ENCODE results near the gene RPL29. TPM values are rescaled to one million over a fixed set of nuclear protein-coding genes. Genes with fewer than 3 reads are reported as not detected.

RPL29 gene
- total and polyA plus RNA-seq, 2 of the 13 experiments (the other 11 are each of a cell fraction or from before 2014, with no cell fraction given), result 1,348 to 2,263 TPM

DNA sequence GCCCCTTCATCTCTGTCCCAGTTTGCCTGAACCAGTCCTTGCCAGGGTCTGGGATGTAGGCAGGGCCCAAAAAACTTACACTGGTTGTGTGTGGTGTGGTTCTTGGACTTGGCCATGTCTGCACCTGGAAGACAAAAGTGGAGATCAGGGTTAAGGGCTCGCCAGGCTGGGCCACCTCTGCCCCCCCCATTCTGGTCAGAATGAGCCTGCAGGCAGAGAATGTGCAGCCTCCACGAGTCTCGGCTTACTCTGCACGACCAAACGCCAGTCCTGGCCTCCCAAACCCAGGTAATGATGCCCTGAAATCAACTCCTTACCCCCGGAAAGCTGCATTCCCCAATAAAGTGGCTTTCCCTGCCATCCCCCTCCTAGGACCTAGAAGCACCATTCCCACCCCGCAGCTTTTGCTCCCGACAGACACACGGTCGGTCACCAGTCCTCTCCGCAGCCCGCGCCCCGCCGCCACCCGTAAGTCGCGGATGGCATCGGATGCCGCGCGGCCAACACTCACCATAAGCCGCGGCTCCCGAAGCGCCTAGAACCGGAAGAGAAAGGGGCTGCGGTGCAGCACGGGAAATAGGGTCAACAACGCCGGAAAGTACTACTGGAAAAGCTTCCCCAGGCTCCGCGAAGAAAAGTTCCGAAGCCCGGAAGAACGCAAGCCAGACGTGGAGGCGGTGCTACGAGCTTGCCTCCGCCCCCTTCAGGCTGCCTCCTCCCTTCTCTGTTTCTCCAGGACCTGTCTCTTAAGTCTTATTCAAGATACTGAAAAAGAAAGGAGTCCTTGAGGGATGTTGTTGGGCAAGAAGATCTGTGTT, at the start of gene RPL29 (continued):
- TF ChIP-seq, protein P1, sequence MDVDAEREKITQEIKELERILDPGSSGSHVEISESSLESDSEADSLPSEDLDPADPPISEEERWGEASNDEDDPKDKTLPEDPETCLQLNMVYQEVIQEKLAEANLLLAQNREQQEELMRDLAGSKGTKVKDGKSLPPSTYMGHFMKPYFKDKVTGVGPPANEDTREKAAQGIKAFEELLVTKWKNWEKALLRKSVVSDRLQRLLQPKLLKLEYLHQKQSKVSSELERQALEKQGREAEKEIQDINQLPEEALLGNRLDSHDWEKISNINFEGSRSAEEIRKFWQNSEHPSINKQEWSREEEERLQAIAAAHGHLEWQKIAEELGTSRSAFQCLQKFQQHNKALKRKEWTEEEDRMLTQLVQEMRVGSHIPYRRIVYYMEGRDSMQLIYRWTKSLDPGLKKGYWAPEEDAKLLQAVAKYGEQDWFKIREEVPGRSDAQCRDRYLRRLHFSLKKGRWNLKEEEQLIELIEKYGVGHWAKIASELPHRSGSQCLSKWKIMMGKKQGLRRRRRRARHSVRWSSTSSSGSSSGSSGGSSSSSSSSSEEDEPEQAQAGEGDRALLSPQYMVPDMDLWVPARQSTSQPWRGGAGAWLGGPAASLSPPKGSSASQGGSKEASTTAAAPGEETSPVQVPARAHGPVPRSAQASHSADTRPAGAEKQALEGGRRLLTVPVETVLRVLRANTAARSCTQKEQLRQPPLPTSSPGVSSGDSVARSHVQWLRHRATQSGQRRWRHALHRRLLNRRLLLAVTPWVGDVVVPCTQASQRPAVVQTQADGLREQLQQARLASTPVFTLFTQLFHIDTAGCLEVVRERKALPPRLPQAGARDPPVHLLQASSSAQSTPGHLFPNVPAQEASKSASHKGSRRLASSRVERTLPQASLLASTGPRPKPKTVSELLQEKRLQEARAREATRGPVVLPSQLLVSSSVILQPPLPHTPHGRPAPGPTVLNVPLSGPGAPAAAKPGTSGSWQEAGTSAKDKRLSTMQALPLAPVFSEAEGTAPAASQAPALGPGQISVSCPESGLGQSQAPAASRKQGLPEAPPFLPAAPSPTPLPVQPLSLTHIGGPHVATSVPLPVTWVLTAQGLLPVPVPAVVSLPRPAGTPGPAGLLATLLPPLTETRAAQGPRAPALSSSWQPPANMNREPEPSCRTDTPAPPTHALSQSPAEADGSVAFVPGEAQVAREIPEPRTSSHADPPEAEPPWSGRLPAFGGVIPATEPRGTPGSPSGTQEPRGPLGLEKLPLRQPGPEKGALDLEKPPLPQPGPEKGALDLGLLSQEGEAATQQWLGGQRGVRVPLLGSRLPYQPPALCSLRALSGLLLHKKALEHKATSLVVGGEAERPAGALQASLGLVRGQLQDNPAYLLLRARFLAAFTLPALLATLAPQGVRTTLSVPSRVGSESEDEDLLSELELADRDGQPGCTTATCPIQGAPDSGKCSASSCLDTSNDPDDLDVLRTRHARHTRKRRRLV (CRISPR knock-in tag; IDR thresholded peaks at IDR 0.05), result peak; percentile 46; the same call in 1 of the 2 replicates
- TF ChIP-seq FOSL2 (CRISPR knock-in tag; IDR thresholded peaks at IDR 0.05) (peak; percentile 57), CSRNP1 (CRISPR knock-in tag; IDR thresholded peaks at IDR 0.05) (peak; percentile 72; the same call in 1 of the 2 replicates), RFX3 (CRISPR knock-in tag; IDR thresholded peaks at IDR 0.05) (no peak), ZNF205 (CRISPR knock-in tag; IDR thresholded peaks at IDR 0.05) (peak; percentile 69; the same call in 1 of the 2 replicates), ARNT2 (CRISPR knock-in tag; IDR thresholded peaks at IDR 0.05; ENCODE audit: low read depth) (peak; percentile 65), KDM5A (IDR thresholded peaks at IDR 0.05; ENCODE audit: borderline replicate concordance, low read length) (peak; percentile 96), ZNF850 (CRISPR knock-in tag; conservative IDR thresholded peaks at IDR 0.05) (no peak), ZNF468 (CRISPR knock-in tag; IDR thresholded peaks at IDR 0.05) (peak; percentile 84; the same call in 1 of the 2 replicates), ZNF878 (CRISPR knock-in tag; IDR thresholded peaks at IDR 0.05) (peak; percentile 76; the same call in 1 of the 2 replicates), ZNF138 (CRISPR knock-in tag; IDR thresholded peaks at IDR 0.05; ENCODE audit: low read depth) (no peak), FOXC1 (CRISPR knock-in tag; IDR thresholded peaks at IDR 0.05; ENCODE audit: borderline replicate concordance) (peak; percentile 96)
- TF ChIP-seq, protein P2, sequence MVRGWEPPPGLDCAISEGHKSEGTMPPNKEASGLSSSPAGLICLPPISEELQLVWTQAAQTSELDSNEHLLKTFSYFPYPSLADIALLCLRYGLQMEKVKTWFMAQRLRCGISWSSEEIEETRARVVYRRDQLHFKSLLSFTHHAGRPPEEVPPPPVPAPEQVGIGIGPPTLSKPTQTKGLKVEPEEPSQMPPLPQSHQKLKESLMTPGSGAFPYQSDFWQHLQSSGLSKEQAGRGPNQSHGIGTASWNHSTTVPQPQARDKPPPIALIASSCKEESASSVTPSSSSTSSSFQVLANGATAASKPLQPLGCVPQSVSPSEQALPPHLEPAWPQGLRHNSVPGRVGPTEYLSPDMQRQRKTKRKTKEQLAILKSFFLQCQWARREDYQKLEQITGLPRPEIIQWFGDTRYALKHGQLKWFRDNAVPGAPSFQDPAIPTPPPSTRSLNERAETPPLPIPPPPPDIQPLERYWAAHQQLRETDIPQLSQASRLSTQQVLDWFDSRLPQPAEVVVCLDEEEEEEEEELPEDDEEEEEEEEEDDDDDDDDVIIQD (CRISPR knock-in tag; IDR thresholded peaks at IDR 0.05; ENCODE audit: low read depth), result peak; percentile 35; the same call in 1 of the 2 replicates
- TF ChIP-seq, protein P3, sequence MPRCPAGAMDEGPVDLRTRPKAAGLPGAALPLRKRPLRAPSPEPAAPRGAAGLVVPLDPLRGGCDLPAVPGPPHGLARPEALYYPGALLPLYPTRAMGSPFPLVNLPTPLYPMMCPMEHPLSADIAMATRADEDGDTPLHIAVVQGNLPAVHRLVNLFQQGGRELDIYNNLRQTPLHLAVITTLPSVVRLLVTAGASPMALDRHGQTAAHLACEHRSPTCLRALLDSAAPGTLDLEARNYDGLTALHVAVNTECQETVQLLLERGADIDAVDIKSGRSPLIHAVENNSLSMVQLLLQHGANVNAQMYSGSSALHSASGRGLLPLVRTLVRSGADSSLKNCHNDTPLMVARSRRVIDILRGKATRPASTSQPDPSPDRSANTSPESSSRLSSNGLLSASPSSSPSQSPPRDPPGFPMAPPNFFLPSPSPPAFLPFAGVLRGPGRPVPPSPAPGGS (CRISPR knock-in tag; IDR thresholded peaks at IDR 0.05), result peak; percentile 49; the same call in 1 of the 2 replicates
- TF ChIP-seq, protein P4, sequence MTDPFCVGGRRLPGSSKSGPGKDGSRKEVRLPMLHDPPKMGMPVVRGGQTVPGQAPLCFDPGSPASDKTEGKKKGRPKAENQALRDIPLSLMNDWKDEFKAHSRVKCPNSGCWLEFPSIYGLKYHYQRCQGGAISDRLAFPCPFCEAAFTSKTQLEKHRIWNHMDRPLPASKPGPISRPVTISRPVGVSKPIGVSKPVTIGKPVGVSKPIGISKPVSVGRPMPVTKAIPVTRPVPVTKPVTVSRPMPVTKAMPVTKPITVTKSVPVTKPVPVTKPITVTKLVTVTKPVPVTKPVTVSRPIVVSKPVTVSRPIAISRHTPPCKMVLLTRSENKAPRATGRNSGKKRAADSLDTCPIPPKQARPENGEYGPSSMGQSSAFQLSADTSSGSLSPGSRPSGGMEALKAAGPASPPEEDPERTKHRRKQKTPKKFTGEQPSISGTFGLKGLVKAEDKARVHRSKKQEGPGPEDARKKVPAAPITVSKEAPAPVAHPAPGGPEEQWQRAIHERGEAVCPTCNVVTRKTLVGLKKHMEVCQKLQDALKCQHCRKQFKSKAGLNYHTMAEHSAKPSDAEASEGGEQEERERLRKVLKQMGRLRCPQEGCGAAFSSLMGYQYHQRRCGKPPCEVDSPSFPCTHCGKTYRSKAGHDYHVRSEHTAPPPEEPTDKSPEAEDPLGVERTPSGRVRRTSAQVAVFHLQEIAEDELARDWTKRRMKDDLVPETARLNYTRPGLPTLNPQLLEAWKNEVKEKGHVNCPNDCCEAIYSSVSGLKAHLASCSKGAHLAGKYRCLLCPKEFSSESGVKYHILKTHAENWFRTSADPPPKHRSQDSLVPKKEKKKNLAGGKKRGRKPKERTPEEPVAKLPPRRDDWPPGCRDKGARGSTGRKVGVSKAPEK (CRISPR knock-in tag; IDR thresholded peaks at IDR 0.05; ENCODE audit: borderline replicate concordance), result peak; percentile 28; the same call in 1 of the 2 replicates

Data from HepG2 (cell line).